Mesenchymal stem cell (in vitro differentiated cells and primary cell): ENCODE results near the gene RNASE1.
A peak's percentile ranks its signal among the peaks of the same experiment; 100 is the strongest.

ENCODE experiments used
- DNase-seq: peaks from one replicate; pipeline ENCODE4 v3.0.0-alpha.2; 2013
- H2AFZ ChIP-seq: one replicate; pipeline ENCODE4 v1.6.1; 2013; ENCODE audit warnings: low read depth, mild to moderate bottlenecking, control low read depth, inconsistent platforms, low read length, moderate library complexity
- H2AK5ac ChIP-seq: 2 replicates; pipeline ENCODE4 v1.6.1; 2013; ENCODE audit warnings: low read length, moderate library complexity, mild to moderate bottlenecking, inconsistent platforms; ENCODE audit not compliant: severe bottlenecking
- H2BK120ac ChIP-seq: one replicate; pipeline ENCODE4 v1.6.1; 2013; ENCODE audit warnings: low read depth, mild to moderate bottlenecking, inconsistent platforms, low read length, moderate library complexity
- H2BK12ac ChIP-seq, 2 experiments: one replicate each; pipeline ENCODE4 v1.6.1; 2013; ENCODE audit warnings: inconsistent platforms in 2 of 2, low read length in 2 of 2, mild to moderate bottlenecking in 2 of 2, moderate library complexity in 2 of 2, control low read depth in 1 of 2
- H2BK15ac ChIP-seq: one replicate; pipeline ENCODE4 v1.6.1; 2013; ENCODE audit warnings: mild to moderate bottlenecking, low read depth, inconsistent platforms; ENCODE audit not compliant: poor library complexity, severe bottlenecking
- H2BK5ac ChIP-seq: 2 replicates; pipeline ENCODE4 v1.6.1; 2013; ENCODE audit warnings: low read depth, mild to moderate bottlenecking, low read length, control low read depth, inconsistent platforms; ENCODE audit not compliant: poor library complexity, severe bottlenecking
- H3K14ac ChIP-seq, 2 experiments: one replicate each; pipeline ENCODE4 v1.6.1; 2013; ENCODE audit warnings: inconsistent platforms in 2 of 2, low read length in 2 of 2, control low read depth in 1 of 2, mild to moderate bottlenecking in 1 of 2, moderate library complexity in 1 of 2
- H3K18ac ChIP-seq, 2 experiments: one replicate each; pipeline ENCODE4 v1.6.1; 2013; ENCODE audit warnings: inconsistent platforms in 2 of 2, low read length in 2 of 2, control low read depth in 1 of 2, low read depth in 1 of 2, mild to moderate bottlenecking in 1 of 2
- H3K23ac ChIP-seq, 2 experiments: one replicate each; pipeline ENCODE4 v1.6.1; 2013; ENCODE audit warnings: inconsistent platforms in 2 of 2, low read length in 2 of 2, mild to moderate bottlenecking in 2 of 2, moderate library complexity in 2 of 2, control low read depth in 1 of 2
- H3K27ac ChIP-seq: 2 replicates; pipeline ENCODE4 v1.5.1; 2013; ENCODE audit warnings: mild to moderate bottlenecking, moderate library complexity, low read length, control low read depth, inconsistent platforms; ENCODE audit not compliant: poor library complexity, severe bottlenecking
- H3K27me3 ChIP-seq, 2 experiments: 2 replicates each; pipeline versions ENCODE4 v1.6.1 to v1.7.0; 2013; ENCODE audit warnings: low read length in 2 of 2, mild to moderate bottlenecking in 2 of 2, moderate library complexity in 2 of 2, control low read depth in 1 of 2, inconsistent platforms in 1 of 2; ENCODE audit not compliant: control insufficient read depth in 1 of 2, insufficient read depth in 1 of 2
- H3K36me3 ChIP-seq, 2 experiments: 2 replicates each; pipeline versions ENCODE4 v1.6.1 to v1.7.0; 2013; ENCODE audit warnings: low read length in 2 of 2, control low read depth in 1 of 2, inconsistent platforms in 1 of 2, low read depth in 1 of 2, mild to moderate bottlenecking in 1 of 2; ENCODE audit not compliant: insufficient read depth in 2 of 2, control insufficient read depth in 1 of 2
- H3K4ac ChIP-seq, 2 experiments: one replicate each; pipeline ENCODE4 v1.6.1; 2013; ENCODE audit warnings: inconsistent platforms in 2 of 2, low read length in 2 of 2, mild to moderate bottlenecking in 2 of 2, moderate library complexity in 2 of 2, control low read depth in 1 of 2, low read depth in 1 of 2
- H3K4me1 ChIP-seq: 2 replicates; pipeline ENCODE4 v1.6.1; 2013; ENCODE audit warnings: low read depth, low read length, control low read depth; ENCODE audit not compliant: control insufficient read depth, insufficient read depth
- H3K4me2 ChIP-seq: 2 replicates; pipeline ENCODE4 v1.6.1; 2013; ENCODE audit warnings: low read length, mild to moderate bottlenecking, inconsistent platforms; ENCODE audit not compliant: poor library complexity, severe bottlenecking
- H3K4me3 ChIP-seq, 2 experiments: 2 replicates each; pipeline versions ENCODE4 v1.5.1 to v1.7.0; 2013; ENCODE audit warnings: low read length in 2 of 2, mild to moderate bottlenecking in 2 of 2, control low read depth in 1 of 2, low read depth in 1 of 2; ENCODE audit not compliant: insufficient read depth in 1 of 2
- H3K79me1 ChIP-seq: replicated peaks from 2 replicates; pipeline ENCODE4 v1.6.1; 2013; ENCODE audit warnings: mild to moderate bottlenecking, control low read depth, low read length, inconsistent platforms; ENCODE audit not compliant: poor library complexity, severe bottlenecking
- H3K9ac ChIP-seq: 2 replicates; pipeline ENCODE4 v1.7.0; 2013; ENCODE audit warnings: mild to moderate bottlenecking, low read length, moderate library complexity
- H3K9me3 ChIP-seq: 2 replicates; pipeline ENCODE4 v1.7.0; 2013; ENCODE audit warnings: mild to moderate bottlenecking, low read length; ENCODE audit not compliant: control insufficient read depth
- H4K8ac ChIP-seq: one replicate; pipeline ENCODE4 v1.6.1; 2013; ENCODE audit warnings: inconsistent platforms, mild to moderate bottlenecking, low read length, moderate library complexity
- H4K91ac ChIP-seq: one replicate; pipeline ENCODE4 v1.6.1; 2013; ENCODE audit warnings: mild to moderate bottlenecking, low read length, inconsistent platforms
- WGBS: methylation state at CpG from one replicate; pipeline ENCODE4 v1.1.7; 2013; ENCODE audit warnings: mixed read lengths; 5-methylcytosine and 5-hydroxymethylcytosine counted together

RNASE1 gene

DNA sequence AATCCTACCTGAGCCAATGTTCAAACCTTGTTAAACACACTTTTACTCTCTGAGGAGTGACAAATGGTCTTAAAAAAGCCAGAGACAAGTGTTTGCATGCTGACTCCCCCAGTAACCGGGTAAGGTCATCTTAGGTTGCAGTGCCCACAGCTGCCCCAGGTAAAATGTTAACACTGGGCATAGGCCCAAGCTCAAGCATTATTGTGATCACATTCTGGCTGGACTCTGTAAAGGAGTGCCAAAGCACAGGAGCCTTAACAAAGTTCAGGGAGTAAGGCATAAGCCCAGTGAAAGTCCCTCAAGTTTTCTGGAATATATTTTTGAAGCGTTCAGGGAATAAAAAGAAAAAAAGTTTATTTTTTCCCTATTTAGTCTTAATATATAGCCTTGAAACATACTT, 48.3 kb downstream of the RNASE1 start:
- Histone ChIP-seq H2BK15ac (no peak overlapping the region), H3K23ac (no peak overlapping the region), H3K4me1 (no peaks in the 10 kb centered on the region), H4K8ac (no peak overlapping the region), H3K14ac (no peak overlapping the region), H2BK5ac (no peak overlapping the region), H3K4me2 (no peak overlapping the region), H2BK12ac (no peak overlapping the region), H2AFZ (no peak overlapping the region), H3K9me3 (peaks cover 21% of the 10 kb centered on the region), H2AK5ac (no peak overlapping the region), H3K4ac (no peak overlapping the region), H4K91ac (no peak overlapping the region), H3K18ac (no peak overlapping the region), H3K9ac (no peak overlapping the region), H3K79me1 (no peaks in the 10 kb centered on the region), H3K27me3 (peaks cover 0 to 13% of the 10 kb centered on the region in 2 experiments), H3K27ac (no peak overlapping the region), H3K4me3 (no peak overlapping the region), H2BK120ac (no peak overlapping the region), H3K36me3 (no peaks in the 10 kb centered on the region)
- DNase-seq, result no peak
- 81% methylated on average over 1 of the region's 2 CpGs for WGBS

DNA sequence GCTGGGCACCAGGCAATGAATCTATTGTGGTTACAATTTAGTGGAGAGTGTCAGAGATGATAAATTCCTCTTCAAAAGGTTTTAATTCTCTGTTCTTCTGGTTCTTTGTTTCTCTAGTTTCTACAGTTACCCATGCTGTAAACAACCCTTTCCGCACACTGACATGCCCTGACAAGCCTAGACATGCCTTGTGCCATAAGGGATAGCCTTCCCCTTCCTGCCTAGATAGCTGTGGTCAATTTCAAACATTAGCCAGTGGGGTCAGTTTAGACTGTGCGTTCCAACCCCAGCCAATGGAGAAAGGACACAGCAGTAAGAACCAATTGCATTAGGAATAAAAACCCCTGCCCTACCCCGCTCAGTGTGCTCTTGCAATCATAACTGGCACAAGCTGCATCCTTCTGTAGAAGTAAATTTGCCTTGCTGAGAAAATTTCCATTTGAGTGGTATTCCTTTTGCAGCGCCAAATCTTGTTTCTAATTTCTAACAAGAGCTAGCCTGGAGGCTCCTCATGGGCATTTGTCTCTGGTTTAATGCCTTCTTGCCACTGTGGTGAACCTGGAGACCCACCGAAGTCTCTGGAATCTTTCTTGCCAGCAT, 50.6 kb downstream of the RNASE1 start:
- Histone ChIP-seq H3K18ac (no peak overlapping the region), H3K27me3 (peaks cover 0 to 13% of the 10 kb centered on the region in 2 experiments), H3K9me3 (peaks cover 21% of the 10 kb centered on the region), H3K14ac (no peak overlapping the region), H4K8ac (no peak overlapping the region), H3K4me1 (no peaks in the 10 kb centered on the region), H3K36me3 (no peaks in the 10 kb centered on the region), H3K79me1 (no peaks in the 10 kb centered on the region), H3K4me3 (peak overlapping the region in 1 of 2 experiments; percentile 14), H3K9ac (no peak overlapping the region), H3K27ac (no peak overlapping the region), H2AK5ac (no peak overlapping the region), H3K4ac (no peak overlapping the region), H2BK120ac (no peak overlapping the region), H2BK5ac (no peak overlapping the region), H3K23ac (no peak overlapping the region), H3K4me2 (no peak overlapping the region), H2BK15ac (no peak overlapping the region), H4K91ac (no peak overlapping the region), H2AFZ (no peak overlapping the region), H2BK12ac (no peak overlapping the region)
- no peak for DNase-seq
- 70% methylated on average over 5 of the region's 5 CpGs for WGBS
